HUES6 (cell line): ENCODE data around the gene UBALD2.
"Not testable (repeated sequence)": the region's sequence is repeated elsewhere in the genome, so short reads cannot be mapped to it uniquely, and the experiment has no call there.

ENCODE experiments used
- H3K27ac ChIP-seq: 2 replicates; pipeline ENCODE4 v1.7.0; 2013; ENCODE audit warnings: low read depth, mild to moderate bottlenecking, low read length, inconsistent platforms
- H3K27me3 ChIP-seq: 2 replicates; pipeline ENCODE4 v1.6.1; 2013; ENCODE audit warnings: low read length; ENCODE audit not compliant: control insufficient read depth, insufficient read depth
- H3K36me3 ChIP-seq: 2 replicates; pipeline ENCODE4 v1.6.1; 2013; ENCODE audit warnings: low read length; ENCODE audit not compliant: control insufficient read depth, insufficient read depth
- H3K4me1 ChIP-seq: 2 replicates; pipeline ENCODE4 v1.6.1; 2013; ENCODE audit warnings: low read length; ENCODE audit not compliant: control insufficient read depth, insufficient read depth
- H3K4me3 ChIP-seq: 2 replicates; pipeline ENCODE4 v1.5.1; 2013; ENCODE audit warnings: low read depth, low read length
- H3K9ac ChIP-seq: one replicate; pipeline ENCODE4 v1.6.1; 2013; ENCODE audit warnings: mild to moderate bottlenecking, low read length
- H3K9me3 ChIP-seq: 2 replicates; pipeline ENCODE4 v1.6.1; 2013; ENCODE audit warnings: low read depth, low read length; ENCODE audit not compliant: control insufficient read depth, insufficient read depth

The UBALD2 gene

GRCh38 chr17:76280650-76281049 lies 15.5 kb downstream of the UBALD2 start:
- Histone ChIP-seq H3K9me3 (no peaks in the 10 kb centered on the region), H3K27me3 (no peaks in the 10 kb centered on the region), H3K4me3 (no peak overlapping the region), H3K27ac (no peak overlapping the region), H3K4me1 (0 out of 2 replicates have a peak, but pooled peaks cover 5% of the 10 kb centered on the region), H3K36me3 (no peaks in the 10 kb centered on the region), H3K9ac (no peak overlapping the region)

- no peak overlapping the region for H3K4me3 ChIP-seq
- H3K36me3 ChIP-seq = no peaks in the 10 kb centered on the region
- no peak overlapping the region for H3K27ac ChIP-seq
- H3K4me1 ChIP-seq = 0 out of 2 replicates have a peak, but pooled peaks cover 4% of the 10 kb centered on the region
- H3K9ac ChIP-seq = no peak overlapping the region
- H3K9me3 ChIP-seq = no peaks in the 10 kb centered on the region
- no peaks in the 10 kb centered on the region for H3K27me3 ChIP-seq
These were observed 16.6 kb downstream of the UBALD2 start for GRCh38 chr17:76281573-76282371.

DNA sequence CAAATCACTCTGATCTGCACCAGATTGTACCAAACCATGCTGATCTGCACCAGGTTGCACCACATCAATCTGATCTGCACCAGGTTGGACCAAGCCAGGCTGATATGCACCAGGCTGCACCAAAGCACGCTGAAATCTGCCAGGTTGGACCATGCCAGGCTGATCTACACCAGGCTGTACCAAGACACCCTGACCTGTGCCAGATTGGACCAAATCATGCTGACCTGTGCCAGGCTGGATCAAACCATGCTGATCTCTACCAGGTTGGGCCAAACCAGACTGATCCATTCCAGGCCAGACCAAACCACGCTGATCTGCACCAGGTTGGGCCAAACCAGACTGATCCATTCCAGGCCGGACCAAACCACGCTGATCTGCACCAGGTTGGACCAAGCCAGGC lies 27.4 kb downstream of the UBALD2 start:
- no peaks in the 10 kb centered on the region for H3K27me3 ChIP-seq
- no peaks in the 10 kb centered on the region for H3K4me1 ChIP-seq

GRCh38 chr17:76293106-76293505 lies 28.0 kb downstream of the UBALD2 start:
- Histone ChIP-seq H3K27me3 (no peaks in the 10 kb centered on the region), H3K4me3 (no peak overlapping the region), H3K27ac (no peak overlapping the region), H3K9ac (no peak overlapping the region), H3K9me3 (no peaks in the 10 kb centered on the region), H3K36me3 (peaks cover 15% of the 10 kb centered on the region; the same call in 1 of the 2 replicates), H3K4me1 (no peaks in the 10 kb centered on the region)

More for the DNA sequence above, 27.4 kb downstream of the UBALD2 start:
- no peak overlapping the region for H3K9ac ChIP-seq
- H3K36me3 ChIP-seq = peaks cover 15% of the 10 kb centered on the region; the same call in 1 of the 2 replicates
- no peak overlapping the region for H3K27ac ChIP-seq
- no peak overlapping the region for H3K4me3 ChIP-seq
- H3K9me3 ChIP-seq = no peaks in the 10 kb centered on the region

DNA sequence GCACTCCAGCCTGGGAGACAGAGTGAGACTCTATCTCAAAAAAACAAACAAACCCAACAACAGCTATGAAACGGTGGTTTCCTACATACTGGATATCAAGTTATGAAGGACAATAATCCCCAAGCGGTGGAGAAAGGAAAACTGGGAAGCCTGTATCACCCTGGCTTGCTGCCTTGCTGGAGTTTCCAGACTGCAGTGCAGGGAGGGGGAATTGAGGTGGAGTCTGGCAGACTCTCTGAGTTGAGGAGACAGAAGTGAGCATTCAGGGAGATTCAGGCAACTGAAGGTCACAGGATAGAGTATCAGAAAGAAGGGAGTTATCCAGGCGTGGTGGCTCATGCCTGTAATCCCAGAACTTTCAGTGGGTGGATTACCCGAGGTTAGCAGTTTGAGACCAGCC lies 31.0 kb downstream of the UBALD2 start:
- H3K9me3 ChIP-seq = no peaks in the 10 kb centered on the region

GRCh38 chr17:76296889-76297288 lies 31.7 kb downstream of the UBALD2 start:
- Histone ChIP-seq H3K27ac (no peak overlapping the region), H3K4me1 (no peaks in the 10 kb centered on the region), H3K9ac (no peak overlapping the region), H3K9me3 (no peaks in the 10 kb centered on the region), H3K27me3 (no peaks in the 10 kb centered on the region), H3K4me3 (no peak overlapping the region), H3K36me3 (peaks cover 5% of the 10 kb centered on the region; the same call in 1 of the 2 replicates)

More for the DNA sequence above, 31.0 kb downstream of the UBALD2 start:
- Histone ChIP-seq H3K27me3 (no peaks in the 10 kb centered on the region), H3K9ac (no peak overlapping the region), H3K4me3 (no peak overlapping the region), H3K36me3 (peaks cover 9% of the 10 kb centered on the region; the same call in 1 of the 2 replicates), H3K4me1 (no peaks in the 10 kb centered on the region), H3K27ac (no peak overlapping the region)

GRCh38 chr17:76297436-76297835 lies 32.3 kb downstream of the UBALD2 start:
- no peak overlapping the region for H3K9ac ChIP-seq
- no peaks in the 10 kb centered on the region for H3K27me3 ChIP-seq
- no peaks in the 10 kb centered on the region for H3K9me3 ChIP-seq
- no peak overlapping the region for H3K27ac ChIP-seq
- no peaks in the 10 kb centered on the region for H3K4me1 ChIP-seq
- H3K4me3 ChIP-seq = no peak overlapping the region
- H3K36me3 ChIP-seq = peaks cover 5% of the 10 kb centered on the region; the same call in 1 of the 2 replicates

- Histone ChIP-seq H3K27me3 (no peaks in the 10 kb centered on the region), H3K27ac (no peak overlapping the region), H3K4me3 (no peak overlapping the region), H3K36me3 (peaks cover 7% of the 10 kb centered on the region; the same call in 1 of the 2 replicates), H3K9me3 (no peaks in the 10 kb centered on the region), H3K4me1 (no peaks in the 10 kb centered on the region), H3K9ac (no peak overlapping the region)
These were observed 39.3 kb downstream of the UBALD2 start for GRCh38 chr17:76304226-76305134.

DNA sequence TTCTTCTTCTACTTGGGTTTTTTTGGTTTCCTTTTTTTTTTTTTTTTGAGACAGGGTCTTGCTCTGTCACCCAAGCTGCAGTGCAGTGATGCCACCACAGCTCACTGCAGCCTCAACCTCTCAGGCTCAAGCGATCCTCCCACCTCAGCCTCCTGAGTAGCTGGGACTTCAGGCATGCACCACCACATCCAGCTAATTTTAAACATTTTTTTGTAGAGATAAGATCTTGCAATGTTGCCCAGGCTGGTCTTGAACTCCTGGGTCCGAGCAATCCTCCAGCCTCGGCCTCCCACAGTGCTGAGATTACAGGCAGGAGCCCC lies 39.9 kb downstream of the UBALD2 start:
- H3K36me3 ChIP-seq, H3K4me1 ChIP-seq, H3K27me3 ChIP-seq, H3K4me3 ChIP-seq, H3K27ac ChIP-seq, H3K9ac ChIP-seq, H3K9me3 ChIP-seq: not testable (repeated sequence)

DNA sequence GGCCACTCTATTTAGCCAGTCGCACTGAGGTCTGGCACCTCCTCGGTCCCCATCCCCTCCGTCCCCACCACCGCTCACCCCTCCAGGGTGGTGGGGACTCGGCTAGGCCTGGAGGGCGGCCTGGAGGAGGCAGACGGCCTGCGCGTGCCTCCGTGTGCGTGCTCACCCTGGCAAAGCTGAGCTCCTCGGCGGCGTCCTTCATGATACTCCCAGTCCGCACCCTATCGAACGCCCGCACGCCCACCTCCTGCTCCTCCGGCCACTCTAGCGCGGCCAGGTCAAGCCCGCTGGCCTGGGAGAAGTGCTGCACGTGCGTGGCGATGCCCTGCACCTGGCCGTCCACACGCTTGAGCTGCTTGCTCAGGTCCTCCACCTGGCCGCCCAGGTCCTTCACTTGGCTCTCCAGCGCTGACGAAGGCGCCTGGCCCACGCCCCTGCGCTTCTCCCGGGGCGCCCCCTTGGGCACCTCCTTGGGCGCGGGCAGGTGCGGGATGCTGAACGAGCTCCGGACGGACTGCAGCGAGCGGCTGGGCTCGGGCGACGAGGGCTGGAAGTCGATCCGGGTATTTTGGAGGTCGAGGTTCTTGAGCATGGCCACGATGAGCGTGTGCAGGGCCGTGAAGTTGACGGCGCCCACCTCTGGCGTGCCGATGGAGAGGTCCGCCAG lies 42.3 kb downstream of the UBALD2 start:
- H3K9ac ChIP-seq = no peak overlapping the region
- no peak overlapping the region for H3K27ac ChIP-seq
- H3K27me3 ChIP-seq = no peaks in the 10 kb centered on the region
- no peaks in the 10 kb centered on the region for H3K4me1 ChIP-seq
- peaks cover 17% of the 10 kb centered on the region; the same call in 1 of the 2 replicates for H3K36me3 ChIP-seq
- no peak overlapping the region for H3K4me3 ChIP-seq
- H3K9me3 ChIP-seq = no peaks in the 10 kb centered on the region
